K562 (cell line): ENCODE data around the gene CDH8. TPM values are rescaled to one million over a fixed set of nuclear protein-coding genes. Genes with fewer than 3 reads are reported as not detected.

Experiments used
- ATAC-seq: fragments of 200-7000 bp; cut with Tn5 transposase; 3 replicates; pipeline ENCODE4 v1.9.1; 2020; ENCODE audit warnings: moderate library complexity
- BruUV-seq: library from RNA; stranded (reverse); fragments of 400-500 nt; replicated peaks from 2 replicates; lab custom pipeline; 2021; lab: Mats Ljungman, UMichigan
- CTCF ChIA-PET: fragments of 300-600 bp; formaldehyde crosslinking; extraction: SDS; loops from one replicate; lab custom pipeline; 2021; ENCODE audit warnings: low intra/inter-chr PET ratio; lab: Yijun Ruan, JAX
- POLR2A ChIA-PET: fragments of 300-600, 350-650 bp; sonication (Branson Sonifier 250); formaldehyde crosslinking; extraction: SDS; loops from one replicate; lab custom pipeline; 2021; ENCODE audit warnings: antibody characterized with exemption, inconsistent platforms; lab: Yijun Ruan, JAX
- DNase-seq, 4 experiments: peaks; one replicate each; pipeline versions ENCODE4 v3.0.0 to v3.0.0-alpha.2; 2011 to 2018; ENCODE audit warnings: low spot score in 3 of 4, mixed read lengths in 3 of 4; ENCODE audit errors: extremely low read depth in 1 of 4
- FAIRE-seq: peaks from 2 replicates; lab custom pipeline; 2011; peaks lifted over from hg19 to GRCh38; lab: Jason Lieb, UNC
- H2AFZ ChIP-seq: 2 replicates; pipeline ENCODE4 v1.6.0; 2011; ENCODE audit warnings: low read depth, low read length, control low read depth, inconsistent platforms
- H3K27ac ChIP-seq: fragments of 200-600 bp; 3 replicates; pipeline ENCODE4 v1.8.0; 2011; ENCODE audit warnings: low read depth, mild to moderate bottlenecking, control low read depth, inconsistent platforms, low read length, moderate library complexity, mixed read lengths; ENCODE audit errors: extremely low read depth
- H3K27me3 ChIP-seq, 2 experiments: fragments of 300-600 bp in 1 of 2; 2 replicates in 1 of 2; 3 replicates in 1 of 2; pipeline versions ENCODE4 v1.6.0 to v1.8.0; 2011; ENCODE audit warnings: inconsistent platforms in 2 of 2, low read length in 2 of 2, mild to moderate bottlenecking in 1 of 2, mixed read lengths in 1 of 2, moderate library complexity in 1 of 2; ENCODE audit not compliant: control insufficient read depth in 2 of 2, insufficient read depth in 2 of 2
- H3K36me3 ChIP-seq: fragments of 300-600 bp; 3 replicates; pipeline ENCODE4 v1.8.0; 2011; ENCODE audit warnings: mild to moderate bottlenecking, low read length, inconsistent platforms; ENCODE audit not compliant: control insufficient read depth, insufficient read depth
- H3K4me1 ChIP-seq, 2 experiments: fragments of 200-600 bp in 1 of 2; replicated peaks in 1 of 2; 2 replicates in 1 of 2; 3 replicates in 1 of 2; pipeline versions ENCODE4 v1.5.1 to v1.8.0; 2011; ENCODE audit warnings: inconsistent platforms in 2 of 2, low read length in 2 of 2, mild to moderate bottlenecking in 1 of 2, mixed read lengths in 1 of 2, moderate library complexity in 1 of 2; ENCODE audit not compliant: control insufficient read depth in 2 of 2, insufficient read depth in 2 of 2
- H3K4me2 ChIP-seq: 2 replicates; pipeline ENCODE4 v1.6.1; 2011; ENCODE audit warnings: low read length, control low read depth, inconsistent platforms, mixed read lengths; ENCODE audit not compliant: insufficient read depth
- H3K4me3 ChIP-seq: fragments of 200-600 bp; sonication (generic), shearing (Covaris generic); 2 replicates; pipeline ENCODE4 v1.5.1; 2016; ENCODE audit warnings: control low read depth, inconsistent platforms
- H3K79me2 ChIP-seq: fragments of 200-600 bp; 3 replicates; pipeline ENCODE4 v1.8.0; 2011; ENCODE audit warnings: low read length, inconsistent platforms; ENCODE audit not compliant: control insufficient read depth, insufficient read depth
- H3K9ac ChIP-seq, 2 experiments: 2 replicates each; pipeline versions ENCODE4 v1.6.0 to v1.6.1; 2011; ENCODE audit warnings: low read depth in 2 of 2, low read length in 2 of 2, control low read depth in 1 of 2, inconsistent platforms in 1 of 2, mild to moderate bottlenecking in 1 of 2, mixed read lengths in 1 of 2; ENCODE audit not compliant: insufficient read depth in 1 of 2
- H3K9me1 ChIP-seq: one replicate; pipeline ENCODE4 v1.6.0; 2011; ENCODE audit warnings: inconsistent platforms, mild to moderate bottlenecking, low read length, moderate library complexity; ENCODE audit not compliant: control insufficient read depth, insufficient read depth
- H3K9me3 ChIP-seq: replicated peaks from 2 replicates; pipeline ENCODE4 v1.5.1; 2011; ENCODE audit warnings: low read depth, low read length, inconsistent platforms; ENCODE audit not compliant: control insufficient read depth, insufficient read depth
- H4K20me1 ChIP-seq: replicated peaks from 2 replicates; pipeline ENCODE4 v1.6.1; 2011; ENCODE audit warnings: low read length, inconsistent platforms, mixed read lengths; ENCODE audit not compliant: control insufficient read depth, insufficient read depth
- FOXA1 ChIP-seq: fragments of 450-650 bp; IDR thresholded peaks from 2 replicates; pipeline ENCODE4 v1.6.1; 2016; ENCODE audit warnings: mild to moderate bottlenecking, borderline replicate concordance
- PCBP1 ChIP-seq: fragments of 200-400 bp; formaldehyde crosslinking; IDR thresholded peaks from 2 replicates; pipeline ENCODE4 v1.6.1; 2018; ENCODE audit warnings: mild to moderate bottlenecking, low read depth, low read length; ENCODE audit not compliant: poor library complexity, severe bottlenecking
- POLR2B ChIP-seq: fragments of 450-650 bp; IDR thresholded peaks from 2 replicates; pipeline ENCODE4 v1.6.1; 2018; ENCODE audit warnings: low read depth; ENCODE audit not compliant: partially characterized antibody
- RBBP5 ChIP-seq: fragments of 200-600 bp; sonication (generic); IDR thresholded peaks from 2 replicates; pipeline ENCODE4 v1.6.1; 2012; ENCODE audit warnings: borderline replicate concordance, mild to moderate bottlenecking, low read length, control low read depth, inconsistent platforms; ENCODE audit not compliant: insufficient read depth, poor library complexity, severe bottlenecking
- RBM14 ChIP-seq: fragments of 200-400 bp; formaldehyde crosslinking; IDR thresholded peaks from 2 replicates; pipeline ENCODE4 v1.6.1; 2018; ENCODE audit warnings: low read depth, mild to moderate bottlenecking, low read length, moderate library complexity, borderline replicate concordance; ENCODE audit not compliant: insufficient read depth
- TBP ChIP-seq: optimal IDR thresholded peaks from 2 replicates; pipeline ENCODE3; 2011; ENCODE audit warnings: low read depth, low read length, improper control_type of control experiment
- ZNF146 ChIP-seq: IDR thresholded peaks from one replicate; pipeline ENCODE4 v1.6.1; 2018; ENCODE audit warnings: missing compliant biosample characterization; ENCODE audit not compliant: unreplicated experiment
- whole genome bisulfite sequencing: fragments of 100-300 bp; shearing (Covaris generic); methylation state at CpG from one replicate; pipeline ENCODE4 v1.1.6; 2016; ENCODE audit warnings: low coverage, mixed read lengths; ENCODE audit not compliant: insufficient coverage; ENCODE audit errors: missing lambda C conversion rate; 5-methylcytosine and 5-hydroxymethylcytosine counted together
- in situ Hi-C: fragments of 300-500 bp; cut with MboI; formaldehyde crosslinking; loops from 4 replicates; pipeline ENCODE4 v1.15.0; 2018; ENCODE audit warnings: inconsistent platforms, mixed read lengths
- intact Hi-C: fragments of 100-400 bp; cut with micrococcal nuclease; formaldehyde crosslinking; loops from 2 replicates; pipeline ENCODE4 v1.14.2; 2022
- polyA plus RNA-seq, 8 experiments: library from polyadenylated mRNA; depleted of rRNA in 4 of 8; stranded (reverse) in 5 of 8; unstranded in 3 of 8; fragments of >200 nt; fragmentation: Nextera tagmentation in 2 of 8; fragmentation: Illumina TruSeq in 1 of 8; extraction: Ambion mirVana in 2 of 8; extraction: Trizol in 1 of 8; gene quantifications; 2 replicates each; pipeline versions ENCODE4 v1.2.1 to v1.2.3, GENCODE V29; 2011 to 2014; ENCODE audit warnings: inconsistent platforms in 1 of 8, missing spikeins in 1 of 8
- total RNA-seq, 7 experiments: library from RNA; depleted of rRNA in 6 of 7; stranded (reverse); fragments of >200 nt in 6 of 7; fragmentation: Illumina TruSeq in 2 of 7; extraction: Trizol in 2 of 7; gene quantifications; 2 replicates each; pipeline versions ENCODE4 v1.2.1 to v1.2.3, GENCODE V29; 2011 to 2021; ENCODE audit warnings: low replicate concordance in 1 of 7
- TF ChIP-seq, protein P1 (sequence below): fragments of 450-650 bp; IDR thresholded peaks from 2 replicates; pipeline ENCODE4 v1.6.1; 2016; ENCODE audit warnings: borderline replicate concordance
- TF ChIP-seq, protein P2 (sequence below): fragments of 250-450 bp; sonication (Bioruptor Pico); IDR thresholded peaks from 2 replicates; pipeline ENCODE4 v1.5.0; 2020; ENCODE audit warnings: mild to moderate bottlenecking, borderline replicate concordance
- TF ChIP-seq, protein P3 (sequence below): sonication (generic); formaldehyde crosslinking; IDR thresholded peaks from 2 replicates; pipeline ENCODE4 v1.8.0; 2023; ENCODE audit warnings: mild to moderate bottlenecking, missing genetic modification reagents
- TF ChIP-seq, protein P4 (sequence below): sonication (generic); formaldehyde crosslinking; IDR thresholded peaks from 2 replicates; pipeline ENCODE4 v1.8.0; 2022; ENCODE audit warnings: missing genetic modification reagents, mild to moderate bottlenecking, borderline replicate concordance

CDH8 gene
- total and polyA plus RNA-seq, 9 of the 15 experiments (the other 6 are each of a cell fraction or from before 2014, with no cell fraction given): 0.22 to 1.4 (median 0.42) TPM; not detected in 4

DNA sequence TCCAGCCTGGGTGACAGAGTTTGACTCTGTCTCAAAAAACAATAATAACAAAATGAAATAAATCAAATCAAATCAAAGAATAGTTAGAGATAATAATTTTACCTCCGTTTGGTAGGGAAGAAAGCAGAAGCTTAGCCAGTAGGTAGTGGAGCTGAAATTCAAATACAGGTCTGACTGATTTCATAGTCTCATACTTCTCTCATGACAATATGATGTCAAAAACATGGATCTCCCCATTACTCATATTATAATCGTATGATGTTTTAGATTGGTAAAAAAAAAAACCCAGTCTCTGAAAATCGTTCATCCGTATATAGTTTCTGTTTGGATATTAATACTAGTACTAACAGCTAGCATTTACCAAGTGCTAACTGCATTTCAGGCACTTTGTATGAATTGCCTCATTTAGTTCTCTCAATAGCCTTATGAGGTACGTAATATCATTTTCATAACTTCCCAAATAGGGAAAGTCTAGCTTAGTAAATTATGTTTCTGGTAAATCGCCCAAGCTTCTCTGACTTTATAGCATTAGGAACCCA, 48.7 kb downstream of the CDH8 start:
- WGBS: 1% methylated on average over 6 of the region's 6 CpGs
- in situ Hi-C loops (no loop called here), intact Hi-C loops (no loop called here)
- no peaks in the 10 kb centered on the region for H3K9me3 ChIP-seq
- ChIA-PET CTCF (no interaction called here), POLR2A (no interaction called here)
- ATAC-seq (no peak), FAIRE-seq (no peak), DNase-seq (no peak)
- H4K20me1 ChIP-seq: no peaks in the 10 kb centered on the region
- H3K4me3 ChIP-seq: no peak overlapping the region
- no peaks in the 10 kb centered on the region for H3K36me3 ChIP-seq
- H3K4me2 ChIP-seq: no peak overlapping the region
- H3K27ac ChIP-seq: no peak overlapping the region
- H2AFZ ChIP-seq: no peak overlapping the region
- no peaks in the 10 kb centered on the region for H3K27me3 ChIP-seq
- BruUV-seq: no TSS peak
- H3K9ac ChIP-seq: no peak overlapping the region
- no peaks in the 10 kb centered on the region for H3K9me1 ChIP-seq
- no peaks in the 10 kb centered on the region for H3K4me1 ChIP-seq
- no peaks in the 10 kb centered on the region for H3K79me2 ChIP-seq
- TF ChIP-seq TBP (no peak), RBBP5 (no peak), PCBP1 (no peak), RBM14 (no peak), FOXA1 (no peak), POLR2B (no peak), ZNF146 (no peak)
- TF ChIP-seq, protein P1, sequence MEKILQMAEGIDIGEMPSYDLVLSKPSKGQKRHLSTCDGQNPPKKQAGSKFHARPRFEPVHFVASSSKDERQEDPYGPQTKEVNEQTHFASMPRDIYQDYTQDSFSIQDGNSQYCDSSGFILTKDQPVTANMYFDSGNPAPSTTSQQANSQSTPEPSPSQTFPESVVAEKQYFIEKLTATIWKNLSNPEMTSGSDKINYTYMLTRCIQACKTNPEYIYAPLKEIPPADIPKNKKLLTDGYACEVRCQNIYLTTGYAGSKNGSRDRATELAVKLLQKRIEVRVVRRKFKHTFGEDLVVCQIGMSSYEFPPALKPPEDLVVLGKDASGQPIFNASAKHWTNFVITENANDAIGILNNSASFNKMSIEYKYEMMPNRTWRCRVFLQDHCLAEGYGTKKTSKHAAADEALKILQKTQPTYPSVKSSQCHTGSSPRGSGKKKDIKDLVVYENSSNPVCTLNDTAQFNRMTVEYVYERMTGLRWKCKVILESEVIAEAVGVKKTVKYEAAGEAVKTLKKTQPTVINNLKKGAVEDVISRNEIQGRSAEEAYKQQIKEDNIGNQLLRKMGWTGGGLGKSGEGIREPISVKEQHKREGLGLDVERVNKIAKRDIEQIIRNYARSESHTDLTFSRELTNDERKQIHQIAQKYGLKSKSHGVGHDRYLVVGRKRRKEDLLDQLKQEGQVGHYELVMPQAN: no peak
- TF ChIP-seq, protein P2, sequence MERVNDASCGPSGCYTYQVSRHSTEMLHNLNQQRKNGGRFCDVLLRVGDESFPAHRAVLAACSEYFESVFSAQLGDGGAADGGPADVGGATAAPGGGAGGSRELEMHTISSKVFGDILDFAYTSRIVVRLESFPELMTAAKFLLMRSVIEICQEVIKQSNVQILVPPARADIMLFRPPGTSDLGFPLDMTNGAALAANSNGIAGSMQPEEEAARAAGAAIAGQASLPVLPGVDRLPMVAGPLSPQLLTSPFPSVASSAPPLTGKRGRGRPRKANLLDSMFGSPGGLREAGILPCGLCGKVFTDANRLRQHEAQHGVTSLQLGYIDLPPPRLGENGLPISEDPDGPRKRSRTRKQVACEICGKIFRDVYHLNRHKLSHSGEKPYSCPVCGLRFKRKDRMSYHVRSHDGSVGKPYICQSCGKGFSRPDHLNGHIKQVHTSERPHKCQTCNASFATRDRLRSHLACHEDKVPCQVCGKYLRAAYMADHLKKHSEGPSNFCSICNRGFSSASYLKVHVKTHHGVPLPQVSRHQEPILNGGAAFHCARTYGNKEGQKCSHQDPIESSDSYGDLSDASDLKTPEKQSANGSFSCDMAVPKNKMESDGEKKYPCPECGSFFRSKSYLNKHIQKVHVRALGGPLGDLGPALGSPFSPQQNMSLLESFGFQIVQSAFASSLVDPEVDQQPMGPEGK (CRISPR knock-in tag): no peak
- TF ChIP-seq, protein P3, sequence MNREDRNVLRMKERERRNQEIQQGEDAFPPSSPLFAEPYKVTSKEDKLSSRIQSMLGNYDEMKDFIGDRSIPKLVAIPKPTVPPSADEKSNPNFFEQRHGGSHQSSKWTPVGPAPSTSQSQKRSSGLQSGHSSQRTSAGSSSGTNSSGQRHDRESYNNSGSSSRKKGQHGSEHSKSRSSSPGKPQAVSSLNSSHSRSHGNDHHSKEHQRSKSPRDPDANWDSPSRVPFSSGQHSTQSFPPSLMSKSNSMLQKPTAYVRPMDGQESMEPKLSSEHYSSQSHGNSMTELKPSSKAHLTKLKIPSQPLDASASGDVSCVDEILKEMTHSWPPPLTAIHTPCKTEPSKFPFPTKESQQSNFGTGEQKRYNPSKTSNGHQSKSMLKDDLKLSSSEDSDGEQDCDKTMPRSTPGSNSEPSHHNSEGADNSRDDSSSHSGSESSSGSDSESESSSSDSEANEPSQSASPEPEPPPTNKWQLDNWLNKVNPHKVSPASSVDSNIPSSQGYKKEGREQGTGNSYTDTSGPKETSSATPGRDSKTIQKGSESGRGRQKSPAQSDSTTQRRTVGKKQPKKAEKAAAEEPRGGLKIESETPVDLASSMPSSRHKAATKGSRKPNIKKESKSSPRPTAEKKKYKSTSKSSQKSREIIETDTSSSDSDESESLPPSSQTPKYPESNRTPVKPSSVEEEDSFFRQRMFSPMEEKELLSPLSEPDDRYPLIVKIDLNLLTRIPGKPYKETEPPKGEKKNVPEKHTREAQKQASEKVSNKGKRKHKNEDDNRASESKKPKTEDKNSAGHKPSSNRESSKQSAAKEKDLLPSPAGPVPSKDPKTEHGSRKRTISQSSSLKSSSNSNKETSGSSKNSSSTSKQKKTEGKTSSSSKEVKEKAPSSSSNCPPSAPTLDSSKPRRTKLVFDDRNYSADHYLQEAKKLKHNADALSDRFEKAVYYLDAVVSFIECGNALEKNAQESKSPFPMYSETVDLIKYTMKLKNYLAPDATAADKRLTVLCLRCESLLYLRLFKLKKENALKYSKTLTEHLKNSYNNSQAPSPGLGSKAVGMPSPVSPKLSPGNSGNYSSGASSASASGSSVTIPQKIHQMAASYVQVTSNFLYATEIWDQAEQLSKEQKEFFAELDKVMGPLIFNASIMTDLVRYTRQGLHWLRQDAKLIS: no peak
- TF ChIP-seq, protein P4, sequence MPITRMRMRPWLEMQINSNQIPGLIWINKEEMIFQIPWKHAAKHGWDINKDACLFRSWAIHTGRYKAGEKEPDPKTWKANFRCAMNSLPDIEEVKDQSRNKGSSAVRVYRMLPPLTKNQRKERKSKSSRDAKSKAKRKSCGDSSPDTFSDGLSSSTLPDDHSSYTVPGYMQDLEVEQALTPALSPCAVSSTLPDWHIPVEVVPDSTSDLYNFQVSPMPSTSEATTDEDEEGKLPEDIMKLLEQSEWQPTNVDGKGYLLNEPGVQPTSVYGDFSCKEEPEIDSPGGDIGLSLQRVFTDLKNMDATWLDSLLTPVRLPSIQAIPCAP (CRISPR knock-in tag): no peak
